GM18870 (cell line): ENCODE data around the gene NCAPD3.
"Not testable (repeated sequence)": the region's sequence is repeated elsewhere in the genome, so short reads cannot be mapped to it uniquely, and the experiment has no call there.

ENCODE experiments used
- ATAC-seq: cut with Tn5 transposase; IDR thresholded peaks from one replicate; pipeline ENCODE4 v1.9.1; 2021; ENCODE audit warnings: moderate library complexity; ENCODE audit not compliant: unreplicated experiment

The NCAPD3 gene

DNA sequence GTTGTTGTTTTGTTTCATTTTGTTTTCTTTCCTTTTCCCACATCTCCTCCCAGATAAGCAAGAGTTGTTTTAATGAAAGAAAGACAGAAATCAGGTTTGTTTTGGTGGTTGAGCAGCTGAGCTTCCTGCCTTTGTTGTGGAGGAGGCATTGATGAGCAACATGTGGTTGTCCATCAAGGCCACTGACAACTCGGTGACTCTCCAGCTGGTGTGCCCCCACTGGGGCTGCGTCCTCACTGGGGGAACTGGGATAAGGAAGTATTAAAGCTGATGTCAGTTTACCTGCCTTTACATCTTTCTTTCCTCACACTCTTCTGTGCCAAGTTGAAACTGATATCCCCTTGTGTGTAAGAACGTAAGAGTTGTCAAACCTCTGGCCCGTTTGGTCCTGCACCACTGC, 6.6 kb upstream of the NCAPD3 start:
- ATAC-seq: no peak

- ATAC-seq: no peak
Measured at GRCh38 chr11:134229126-134229790, 5.5 kb upstream of the NCAPD3 start.

DNA sequence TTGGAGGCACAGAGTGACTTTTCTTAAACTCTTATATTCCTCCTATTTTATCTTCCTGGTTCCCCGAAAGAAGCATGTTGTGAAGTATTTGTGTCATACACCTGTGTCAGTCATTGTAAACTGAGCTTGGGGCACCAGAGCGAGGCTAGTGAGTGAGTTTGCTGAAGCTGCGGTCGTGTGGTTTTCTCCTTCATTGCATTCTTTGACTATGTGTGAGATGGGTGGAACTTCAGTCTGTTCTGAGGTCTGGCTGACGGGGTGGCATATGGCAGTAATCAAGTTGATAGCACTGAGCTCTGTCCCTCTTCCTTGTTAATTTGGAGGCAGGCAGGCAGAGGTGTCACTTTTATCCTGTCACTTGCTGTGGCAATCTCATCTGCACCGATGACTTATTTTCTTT, 4.9 kb upstream of the NCAPD3 start:
- peak; percentile 65 for ATAC-seq

DNA sequence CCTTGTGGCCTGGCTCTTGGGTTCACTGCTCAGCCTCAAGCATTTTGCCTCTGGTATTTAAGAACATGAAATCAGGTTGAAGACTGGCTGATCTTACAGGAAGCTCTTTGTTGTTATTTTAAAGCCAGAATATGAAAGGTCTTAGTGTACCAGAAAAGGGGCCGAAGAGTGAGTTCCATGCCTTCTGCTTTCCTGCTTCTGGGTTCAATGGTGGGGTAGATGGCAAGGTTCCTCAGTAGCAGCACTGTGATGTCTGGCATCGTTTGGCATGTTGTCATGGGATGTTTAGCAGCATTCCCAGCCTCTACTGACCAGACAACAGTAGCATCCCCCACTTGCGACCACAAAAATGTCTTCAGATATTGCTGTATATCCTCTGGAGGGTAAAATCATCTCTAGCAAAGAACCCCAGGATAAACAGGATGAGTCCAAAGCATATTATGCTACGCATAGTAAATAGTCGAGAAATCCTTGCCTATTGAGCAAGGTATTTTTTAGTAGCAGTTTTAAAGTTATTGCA, 3.1 kb upstream of the NCAPD3 start:
- ATAC-seq: no peak

- ATAC-seq: peak; percentile 2
Measured at GRCh38 chr11:134224710-134225664, 1.2 kb upstream of the NCAPD3 start.

GRCh38 chr11:134223121-134223520, 646 bp downstream of the NCAPD3 start:
- ATAC-seq: no peak

- no peak for ATAC-seq
Measured at GRCh38 chr11:134216816-134217215, 7.0 kb downstream of the NCAPD3 start.

- no peak for ATAC-seq
Measured at GRCh38 chr11:134215836-134216235, 7.9 kb downstream of the NCAPD3 start.

DNA sequence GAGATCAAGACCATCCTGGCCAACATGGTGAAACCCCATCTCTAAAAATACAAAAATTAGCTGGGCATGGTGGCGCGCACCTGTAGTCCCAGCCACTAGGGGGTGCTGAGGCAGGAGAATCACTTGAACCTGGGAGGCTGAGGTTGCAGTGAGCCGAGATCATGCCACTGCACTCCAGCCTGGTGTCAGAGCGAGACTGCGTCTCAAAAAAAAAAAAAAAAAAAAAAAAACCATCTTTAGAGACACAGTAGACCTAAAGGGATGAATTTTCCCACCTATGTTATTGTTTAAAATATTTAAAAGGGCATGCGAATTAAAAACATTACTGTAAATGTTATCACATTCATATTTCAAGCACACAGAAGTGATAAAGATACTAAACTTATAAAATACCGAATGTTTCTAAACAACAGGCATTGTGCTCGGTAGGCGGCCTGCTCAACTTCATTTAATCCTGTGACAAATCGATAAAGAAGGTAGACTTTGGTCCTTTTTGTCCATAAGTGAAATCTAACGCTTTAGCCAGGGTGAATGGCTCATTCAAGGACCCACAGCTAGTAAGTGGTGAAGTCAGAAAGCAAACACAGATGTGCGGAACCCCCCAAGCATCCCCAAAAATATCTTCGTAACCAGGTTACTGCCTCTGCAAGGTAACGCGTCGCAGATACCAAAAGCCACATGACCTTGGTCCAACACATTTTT, 16.1 kb downstream of the NCAPD3 start:
- no peak for ATAC-seq

DNA sequence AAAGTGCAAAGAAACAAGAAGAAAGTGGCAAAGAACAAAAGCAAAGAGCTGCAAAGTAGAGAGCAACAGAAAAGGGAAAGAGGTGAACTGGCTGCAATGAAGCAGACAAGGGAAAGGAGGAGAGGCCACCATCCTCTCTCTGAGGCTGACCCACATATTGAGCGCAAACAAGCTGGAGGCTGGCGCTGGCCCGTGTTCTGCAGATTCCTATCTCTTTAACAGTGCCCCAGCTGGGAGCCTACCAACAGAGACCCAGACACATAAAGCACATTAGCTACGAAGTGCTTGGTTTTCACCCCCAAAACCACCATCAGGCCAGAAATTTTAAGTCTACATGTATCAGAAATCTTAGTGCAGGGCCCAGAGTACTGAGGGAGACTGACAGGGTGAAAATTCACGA, 17.6 kb downstream of the NCAPD3 start:
- no peak for ATAC-seq

DNA sequence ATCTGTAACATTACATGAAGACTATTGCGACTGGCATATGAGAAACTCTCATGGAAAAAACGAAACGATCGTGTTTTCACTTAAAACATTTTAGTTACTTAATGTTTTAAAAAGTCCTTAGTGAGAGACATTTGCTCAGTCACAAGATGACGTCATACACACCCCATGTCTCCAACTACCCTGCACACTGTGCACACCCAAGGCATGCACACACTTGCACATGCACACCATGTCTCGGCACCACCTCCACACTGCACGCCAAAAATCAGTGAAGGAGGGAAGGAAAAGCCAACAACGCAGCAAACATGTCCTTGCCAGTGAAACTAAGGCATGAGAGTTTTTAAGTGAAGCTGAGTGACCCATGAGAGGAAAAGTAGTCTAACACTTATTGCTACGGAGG, 18.0 kb downstream of the NCAPD3 start:
- ATAC-seq: no peak

DNA sequence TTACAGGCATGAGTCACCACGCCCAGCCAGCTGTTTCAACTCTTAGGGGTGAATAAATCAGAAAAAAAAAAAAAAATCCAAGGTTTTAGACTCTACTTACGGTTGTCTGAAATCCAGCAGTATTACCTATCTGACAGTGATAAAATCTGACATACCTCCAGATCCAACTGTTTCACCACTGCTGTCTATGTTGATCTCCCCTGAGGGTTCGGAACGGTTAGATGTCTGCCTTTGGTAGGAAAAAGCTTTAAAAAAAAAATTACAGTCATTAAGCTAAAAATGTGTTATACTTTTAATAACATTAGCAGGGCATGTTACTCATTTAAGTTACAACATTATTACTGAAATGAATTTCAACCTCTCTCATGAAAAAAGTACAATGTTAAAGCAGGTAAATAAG, 21.1 kb downstream of the NCAPD3 start:
- ATAC-seq: no peak

DNA sequence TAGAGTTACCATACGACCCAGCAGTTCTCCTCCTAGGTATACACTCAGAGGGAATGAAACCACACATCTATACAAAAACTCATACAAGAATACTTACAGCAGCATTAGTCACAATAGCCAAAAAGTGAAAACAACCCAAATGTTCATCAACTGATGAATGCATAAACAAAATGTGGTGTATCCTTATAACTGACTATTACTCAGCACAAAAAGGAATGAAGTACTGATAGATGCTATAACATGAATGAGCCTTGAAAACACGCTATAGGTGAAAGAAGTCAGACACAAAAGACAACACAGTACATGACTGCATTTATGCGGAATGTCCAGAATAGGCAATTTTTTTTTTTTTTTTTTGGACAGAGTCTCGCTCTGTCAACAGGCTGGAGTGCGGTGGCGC, 23.1 kb downstream of the NCAPD3 start:
- no peak for ATAC-seq

DNA sequence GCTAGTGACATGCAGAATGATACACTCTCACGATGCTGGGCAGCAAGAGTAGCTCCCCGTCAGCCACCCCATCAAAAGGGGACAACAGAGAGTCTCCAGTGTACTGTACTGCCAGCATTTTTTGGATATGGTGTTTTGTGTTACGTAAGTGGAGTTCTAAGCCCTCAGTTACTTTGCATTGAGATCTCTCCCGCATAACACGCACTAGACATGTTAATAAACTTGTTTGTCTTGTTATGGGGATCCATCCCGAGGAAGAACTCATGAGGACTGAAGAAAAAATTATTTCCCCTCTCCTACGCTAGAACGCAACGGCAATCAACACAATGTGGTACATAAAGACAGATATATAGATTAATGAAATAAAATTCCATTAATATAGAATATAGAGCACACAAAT, 24.2 kb downstream of the NCAPD3 start:
- ATAC-seq: no peak

- ATAC-seq: no peak
Measured at GRCh38 chr11:134196756-134197155, 27.0 kb downstream of the NCAPD3 start.

- not testable (repeated sequence) for ATAC-seq
Measured at GRCh38 chr11:134188092-134188491, 35.7 kb downstream of the NCAPD3 start.

DNA sequence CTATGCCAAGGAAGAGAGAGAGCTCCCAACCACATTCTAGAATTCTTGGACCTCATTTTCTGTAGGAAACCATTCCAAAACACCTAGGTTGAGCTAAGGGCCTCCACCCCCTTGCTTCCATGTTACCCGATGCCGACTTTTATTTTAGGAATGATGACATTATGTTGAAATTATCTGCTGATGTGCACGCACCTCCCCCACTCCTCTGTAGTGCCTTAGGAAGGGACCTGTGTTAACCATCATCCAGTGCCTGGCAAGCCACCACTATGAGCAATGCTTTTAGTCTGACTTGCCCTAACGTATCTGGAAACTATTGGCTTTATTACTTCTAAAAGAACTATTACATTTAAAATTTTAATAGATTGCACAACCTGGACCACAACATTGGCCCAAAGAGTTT, 42.1 kb downstream of the NCAPD3 start:
- ATAC-seq: no peak

- no peak for ATAC-seq
Measured at GRCh38 chr11:134178032-134178674, 45.6 kb downstream of the NCAPD3 start.

DNA sequence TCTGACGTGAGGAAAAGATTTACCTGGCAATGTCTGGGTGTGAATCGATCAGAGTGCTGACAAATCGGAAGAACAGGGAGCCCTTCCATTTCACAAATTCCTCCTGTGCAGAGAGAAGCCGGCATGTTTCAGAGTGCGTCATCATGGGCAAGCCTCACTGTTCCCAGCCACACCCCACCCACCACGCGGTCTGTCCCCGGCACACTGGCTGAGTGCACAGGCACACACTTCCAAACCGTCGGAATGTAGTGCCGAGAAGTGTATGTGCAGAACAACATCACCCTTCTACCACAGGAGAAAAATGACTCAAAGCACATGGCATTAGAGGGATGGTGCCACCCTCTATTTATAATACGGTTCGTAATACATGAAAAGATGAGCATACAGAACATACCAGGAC, 47.5 kb downstream of the NCAPD3 start:
- no peak for ATAC-seq

DNA sequence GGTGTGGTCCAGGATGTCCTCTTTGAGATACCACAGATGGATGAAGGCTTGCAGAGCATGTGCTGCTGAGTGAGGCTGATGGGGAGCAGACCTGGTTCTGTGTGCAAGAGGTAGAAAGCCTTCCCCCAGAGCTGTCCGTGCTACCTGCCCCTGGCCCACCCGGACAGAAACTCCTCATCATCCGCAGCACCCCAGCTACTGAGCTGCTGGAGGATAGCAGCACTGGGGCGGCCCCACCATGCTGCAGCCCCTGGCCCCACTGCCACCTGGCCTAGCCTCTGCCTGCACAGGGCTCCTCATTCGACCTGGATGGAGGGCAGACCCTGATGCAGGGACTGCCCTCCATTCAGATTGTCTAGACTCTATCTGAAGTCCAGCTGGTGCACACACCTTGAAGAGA, 50.5 kb downstream of the NCAPD3 start:
- no peak for ATAC-seq

- ATAC-seq: no peak
Measured at GRCh38 chr11:134171951-134172350, 51.8 kb downstream of the NCAPD3 start.
